GM18508 (cell line): ENCODE measurements around the gene CACNB2.
"Not testable (repeated sequence)": the region's sequence is repeated elsewhere in the genome, so short reads cannot be mapped to it uniquely, and the experiment has no call there.

ENCODE experiments used
- ATAC-seq: cut with Tn5 transposase; IDR thresholded peaks from one replicate; pipeline ENCODE4 v1.9.1; 2021; ENCODE audit warnings: moderate number of reproducible peaks; ENCODE audit not compliant: insufficient read depth, unreplicated experiment

CACNB2 gene

DNA sequence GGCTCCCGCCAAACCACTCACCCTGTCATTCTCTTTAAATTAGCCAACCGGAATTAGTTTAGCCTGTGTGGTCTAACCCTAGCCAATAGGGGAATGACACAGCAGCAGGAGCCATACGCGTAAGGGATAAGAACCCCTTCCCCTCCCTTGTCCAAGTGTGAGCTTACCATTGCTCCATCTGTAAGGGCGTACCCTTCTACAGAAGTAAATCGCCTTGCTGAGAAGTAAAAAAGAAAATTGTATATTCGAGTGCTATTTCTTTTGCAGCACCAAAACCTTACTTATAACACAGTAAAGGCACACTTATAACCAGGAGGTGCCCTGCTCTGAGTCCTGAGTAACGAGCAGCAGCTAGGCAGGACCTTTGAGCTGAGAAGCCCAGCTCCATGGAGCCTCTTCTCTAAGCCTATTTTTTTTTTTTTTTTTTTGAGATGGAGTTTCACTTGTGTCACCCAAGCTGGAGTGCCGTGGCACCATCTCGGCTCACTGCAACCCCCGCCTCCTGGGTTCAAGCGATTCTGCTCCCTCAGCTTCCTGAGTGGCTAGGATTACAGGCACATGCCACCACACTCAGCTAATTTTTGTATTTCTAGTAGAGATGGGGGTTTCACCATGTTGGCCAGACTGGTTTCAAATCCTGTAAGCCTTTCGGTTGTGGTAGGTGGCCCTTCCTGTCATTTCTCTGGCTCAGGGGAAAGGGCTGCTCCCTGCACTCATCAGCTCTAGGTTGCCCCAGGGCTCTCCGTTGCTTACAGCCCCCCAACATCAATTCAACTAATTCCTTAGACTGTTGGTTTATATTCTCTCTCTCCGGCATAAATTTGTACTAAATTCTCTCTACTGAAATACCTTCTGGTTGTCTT is 437.8 kb downstream of the CACNB2 start:
- ATAC-seq = no peak

- ATAC-seq = no peak
These were observed 442.6 kb downstream of the CACNB2 start for GRCh38 chr10:18582803-18583202.

DNA sequence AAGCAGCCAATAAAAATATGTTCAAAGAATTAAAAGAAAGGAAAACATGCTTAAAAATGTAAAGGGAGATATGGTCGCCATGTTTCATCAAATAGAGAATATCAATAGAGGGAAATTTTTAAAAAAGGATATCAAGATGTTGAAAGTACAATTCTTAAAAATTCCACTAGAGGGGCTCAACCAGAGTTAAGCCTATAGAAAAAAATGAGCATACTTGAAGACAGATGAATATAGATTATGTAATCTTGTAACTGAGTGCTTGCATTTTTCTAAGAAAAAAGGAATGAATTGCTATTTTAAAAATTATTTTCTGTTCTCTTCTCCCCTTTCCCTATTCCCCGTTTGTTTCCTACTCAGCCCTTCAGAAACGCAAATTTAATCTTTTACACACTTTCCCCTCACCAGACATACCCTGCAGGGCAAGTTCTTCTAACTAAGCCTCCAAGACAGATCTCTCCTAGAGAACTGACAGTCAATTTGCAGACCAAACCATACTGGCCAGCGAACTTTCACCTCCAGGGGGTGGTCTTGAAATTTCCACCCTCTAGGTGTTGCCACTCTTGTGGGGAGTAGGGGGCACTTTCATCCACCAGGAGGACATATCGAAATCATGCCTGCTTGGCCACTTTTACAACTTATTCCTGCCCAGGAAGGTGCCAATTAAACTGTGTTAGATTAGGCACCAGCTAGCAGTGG is 443.5 kb downstream of the CACNB2 start:
- ATAC-seq = no peak

DNA sequence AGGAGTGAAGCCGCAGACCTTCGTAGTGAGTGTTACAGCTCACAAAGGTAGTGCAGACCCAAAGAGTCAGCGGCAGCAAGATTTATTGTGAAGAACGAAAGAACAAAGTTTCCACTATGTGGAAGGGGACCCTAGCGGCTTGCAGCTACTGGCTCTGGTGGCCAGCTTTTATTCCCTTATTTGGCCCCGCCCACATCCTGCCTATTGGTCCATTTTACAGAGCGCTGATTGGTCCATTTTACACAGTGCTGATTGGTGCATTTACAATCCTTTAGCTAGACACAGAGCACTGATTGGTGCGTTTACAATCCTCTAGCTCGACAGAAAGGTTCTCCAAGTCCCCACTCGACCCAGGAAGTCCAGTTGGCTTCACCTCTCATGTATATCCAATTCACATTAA is 446.4 kb downstream of the CACNB2 start:
- ATAC-seq = not testable (repeated sequence)

GRCh38 chr10:18591141-18591540 is 450.9 kb downstream of the CACNB2 start:
- not testable (repeated sequence) for ATAC-seq
